HG02938 (cell line): ENCODE data around the gene ZNF385A.

Experiments used
- ATAC-seq: cut with Tn5 transposase; IDR thresholded peaks from one replicate; pipeline ENCODE4 v1.9.1; 2021; ENCODE audit warnings: mild to moderate bottlenecking, moderate library complexity; ENCODE audit not compliant: unreplicated experiment

ZNF385A gene

GRCh38 chr12:54384591-54385041, at the start of gene ZNF385A:
TSS of gene ZNF385A (minus strand) at chr12:54384733. CDS start at chr12:54384514, 219 bp downstream.
- ATAC-seq: no peak

GRCh38 chr12:54432815-54433164, 48.3 kb upstream of the ZNF385A start:
- no peak for ATAC-seq

GRCh38 chr12:54431911-54432814, 47.6 kb upstream of the ZNF385A start:
- ATAC-seq: no peak

- ATAC-seq: no peak
These were observed 46.0 kb upstream of the ZNF385A start for GRCh38 chr12:54430471-54431069.

DNA sequence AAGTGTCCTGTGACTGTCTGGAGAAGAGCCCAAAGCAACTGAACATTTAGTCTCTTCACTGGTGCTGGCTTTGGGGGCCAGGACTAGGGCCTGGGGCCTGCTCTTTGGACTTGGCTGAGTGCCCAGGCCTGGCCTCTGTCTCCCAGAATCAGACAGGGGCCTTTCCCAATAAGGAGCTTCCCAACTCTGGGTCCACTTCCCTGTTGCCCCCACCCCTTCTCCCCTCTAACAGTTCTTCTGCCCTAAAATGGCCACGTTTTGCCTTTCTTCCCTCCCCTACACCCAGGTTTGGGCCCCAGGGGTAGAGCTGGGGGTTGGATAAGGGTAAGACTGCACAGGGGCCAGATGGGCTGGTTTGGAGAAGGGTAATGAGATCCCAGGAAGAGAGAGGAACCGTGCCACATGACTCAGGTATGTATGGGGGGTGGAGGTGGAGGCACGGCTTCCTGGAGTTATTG, 44.5 kb upstream of the ZNF385A start:
- ATAC-seq: no peak

- no peak for ATAC-seq
These were observed 43.8 kb upstream of the ZNF385A start for GRCh38 chr12:54428050-54429013.

DNA sequence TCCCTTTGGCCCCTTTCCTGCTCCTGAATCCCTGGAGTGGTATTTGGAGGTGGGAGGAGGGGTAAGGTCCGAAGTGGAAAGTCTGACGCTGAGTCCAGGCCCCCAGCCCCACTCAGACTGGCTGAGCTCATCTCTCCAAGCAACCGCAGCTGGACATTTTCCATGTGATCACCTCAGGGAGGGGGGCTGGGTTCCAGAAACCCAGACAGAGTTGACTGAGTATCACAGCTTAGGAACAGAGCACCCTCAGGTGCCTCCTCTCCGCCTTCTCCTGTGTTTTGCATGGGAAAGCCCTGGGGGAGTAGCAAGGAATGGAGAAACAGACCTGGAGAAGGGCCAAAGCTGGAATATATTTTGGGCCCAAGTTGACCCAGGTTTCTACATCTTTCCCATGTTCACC, 42.6 kb upstream of the ZNF385A start:
- ATAC-seq: no peak

DNA sequence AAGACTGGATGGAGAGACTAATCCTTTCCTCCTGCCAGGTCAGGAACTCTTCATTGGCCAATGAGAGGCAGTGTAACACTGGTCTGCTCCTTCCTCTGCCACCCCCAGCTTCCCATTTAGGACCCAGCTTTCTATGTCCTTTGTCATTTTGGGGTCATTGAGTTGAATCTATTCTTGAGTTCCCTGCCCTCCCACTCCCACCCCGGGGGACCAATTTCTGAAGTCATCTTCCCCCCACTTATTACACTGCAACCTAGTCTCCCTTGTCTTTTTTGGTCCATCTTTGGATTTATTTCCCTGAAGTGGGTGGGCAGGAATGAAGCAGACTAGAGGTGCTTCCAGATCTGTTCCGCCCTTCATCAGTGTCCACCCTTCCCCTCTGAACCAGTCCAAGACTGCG, 42.2 kb upstream of the ZNF385A start:
- ATAC-seq: no peak

- ATAC-seq: no peak
These were observed 41.2 kb upstream of the ZNF385A start for GRCh38 chr12:54425702-54426101.

DNA sequence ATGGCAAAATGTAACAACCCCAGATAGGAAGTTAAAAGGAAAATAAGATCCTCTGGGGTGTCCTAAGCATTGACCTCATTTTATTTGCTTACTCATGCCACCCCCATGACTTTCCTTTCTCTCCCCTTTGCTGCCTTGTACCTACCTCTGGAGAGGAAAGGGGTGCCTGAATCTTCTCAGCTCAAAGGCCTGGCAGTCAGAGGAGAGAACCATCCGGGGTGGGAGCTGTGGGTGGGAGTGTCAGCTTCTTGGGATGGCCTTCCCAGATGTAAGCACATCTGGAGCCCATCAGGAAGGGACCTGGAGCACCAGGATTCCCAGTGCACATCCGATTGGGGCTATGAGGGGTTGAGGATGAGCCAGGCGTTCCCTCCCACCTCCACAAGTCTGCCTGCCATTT, 39.7 kb upstream of the ZNF385A start:
- ATAC-seq: no peak

- ATAC-seq: no peak
These were observed 39.2 kb upstream of the ZNF385A start for GRCh38 chr12:54423816-54424150.

DNA sequence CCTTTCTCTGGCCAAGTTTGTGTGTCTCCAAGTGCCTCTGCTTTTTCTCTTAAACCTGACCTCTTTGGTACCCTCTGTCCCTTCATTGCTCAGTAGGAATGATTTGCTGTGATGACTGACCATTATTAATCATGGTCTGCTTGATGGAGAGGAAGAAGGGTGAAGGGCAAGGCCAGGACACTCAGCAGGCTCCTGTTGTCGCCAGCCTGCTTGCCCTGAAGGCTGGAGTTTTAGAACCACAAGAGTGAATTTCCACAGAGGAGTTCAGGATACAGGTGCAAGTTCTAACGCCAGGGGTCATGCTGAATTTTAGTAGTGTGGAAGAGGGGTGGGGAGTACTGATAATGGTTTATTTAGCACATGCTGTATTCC, 37.3 kb upstream of the ZNF385A start:
- no peak for ATAC-seq

- no peak for ATAC-seq
These were observed 36.8 kb upstream of the ZNF385A start for GRCh38 chr12:54421175-54421878.

DNA sequence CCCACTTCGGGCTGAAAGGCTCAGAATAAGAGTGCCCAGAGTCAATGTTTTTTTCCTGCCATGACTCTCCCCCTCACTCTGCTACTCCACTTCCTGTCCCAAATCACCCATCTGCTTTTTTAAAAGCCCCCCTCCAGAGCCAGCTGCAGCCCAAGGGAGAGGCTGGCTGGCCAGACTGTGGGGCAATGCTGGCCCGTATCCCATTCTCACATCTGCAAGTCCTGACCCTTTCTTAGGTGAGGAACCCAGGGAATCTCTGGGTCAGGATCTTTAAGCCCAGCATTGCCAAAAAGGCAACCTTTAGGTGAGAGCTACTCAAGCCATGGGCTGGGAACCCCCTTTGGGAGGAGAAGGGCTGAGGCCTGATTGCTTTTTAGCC, 36.2 kb upstream of the ZNF385A start:
- no peak for ATAC-seq

DNA sequence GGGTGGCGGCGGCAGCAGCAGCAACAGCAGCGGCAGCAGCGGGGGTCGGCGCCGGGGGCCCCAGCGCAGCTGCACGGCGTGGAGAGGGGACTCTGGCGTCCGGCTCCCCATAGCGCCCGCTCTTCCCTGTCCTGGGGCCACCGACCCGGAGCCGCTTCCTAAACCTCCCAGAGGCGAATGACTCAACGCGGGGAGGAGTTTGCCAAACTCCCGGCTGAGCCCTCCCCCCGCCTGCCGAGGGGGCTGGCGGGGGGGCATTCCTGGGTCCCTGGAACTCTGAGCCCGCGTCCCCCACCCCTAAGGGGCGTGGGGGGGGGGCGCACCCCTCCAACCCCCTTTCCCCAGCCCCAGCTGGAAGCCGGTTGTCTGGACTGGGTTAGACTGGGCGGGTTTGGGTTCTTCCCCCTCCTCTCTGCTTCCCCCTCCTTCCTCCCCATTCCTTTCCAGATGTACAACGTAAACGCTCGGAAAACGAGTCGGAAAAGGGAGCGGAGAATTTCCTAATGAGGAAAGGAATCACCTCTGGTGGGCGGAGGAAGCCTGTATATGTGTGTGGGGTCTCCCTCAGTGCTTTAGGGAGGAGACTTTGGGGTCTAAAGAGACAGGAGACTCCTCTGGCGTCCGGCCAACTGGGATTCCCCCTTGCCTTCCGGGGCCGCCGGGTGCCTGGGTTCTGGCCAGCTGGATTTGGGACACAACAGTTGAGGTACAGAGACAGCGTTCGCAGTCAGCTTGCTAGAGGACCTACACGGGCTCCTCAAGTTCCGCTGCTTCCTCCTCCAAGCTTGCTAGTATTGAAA, 34.8 kb upstream of the ZNF385A start, which contains the start of gene ITGA5:
Gene ITGA5 (minus strand): TSS at position 179 of the 800 bp plus-strand sequence. CDS start 68 bp downstream, at position 111.
- ATAC-seq: no peak

- ATAC-seq: no peak
These were observed 34.0 kb upstream of the ZNF385A start for GRCh38 chr12:54418441-54419087.

DNA sequence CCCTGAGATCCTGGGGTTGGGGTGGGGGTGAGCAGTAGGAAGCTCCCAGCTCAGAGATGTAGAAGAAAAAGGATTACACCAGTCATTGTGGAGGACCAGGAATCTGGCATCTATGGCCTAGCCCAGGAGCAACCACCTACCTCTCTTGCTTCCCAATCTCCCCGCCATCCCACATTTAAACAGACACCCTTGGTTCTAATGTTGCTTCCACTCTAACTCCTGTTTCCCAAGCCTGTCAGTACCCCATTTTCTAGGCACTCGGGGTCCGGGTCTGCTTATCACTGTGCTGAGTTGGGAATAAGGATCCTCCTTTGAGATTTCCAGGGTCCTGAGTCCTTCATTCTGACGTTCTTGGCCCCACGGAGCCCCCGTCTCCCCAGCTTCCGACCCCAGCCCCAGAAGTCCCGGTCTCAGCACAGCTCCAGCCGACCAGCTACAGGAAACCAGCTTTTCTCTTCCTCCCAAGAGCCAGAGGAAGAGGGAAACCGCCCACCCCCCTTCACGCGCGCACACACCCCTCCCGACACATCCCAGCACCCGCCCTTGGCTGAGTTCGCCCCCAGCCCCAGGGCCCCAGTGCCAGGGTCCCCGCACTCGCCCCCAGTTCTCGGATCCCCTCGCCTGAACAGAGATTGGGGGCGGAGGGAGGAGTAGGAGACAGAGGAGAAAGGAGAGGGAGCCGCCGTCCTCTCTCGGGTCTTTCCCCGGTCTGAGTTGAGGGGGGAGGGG, 33.3 kb upstream of the ZNF385A start:
- no peak for ATAC-seq
